GM12878 (cell line): ENCODE measurements around the gene TRIM4. TPM values are rescaled to one million over a fixed set of nuclear protein-coding genes. Genes with fewer than 3 reads are reported as not detected.

ENCODE experiments used
- ATAC-seq: fragments of 200-7000 bp; cut with Tn5 transposase; 3 replicates; pipeline ENCODE4 v1.9.1; 2020; ENCODE audit warnings: mild to moderate bottlenecking, moderate library complexity
- Bru-seq: library from RNA; stranded (reverse); fragments of 400-500 nt; gene quantifications from one replicate; lab custom pipeline; 2021; lab: Mats Ljungman, UMichigan
- BruChase-seq, 2 experiments: library from RNA; stranded (reverse); fragments of 400-500 nt; gene quantifications; one replicate each; lab custom pipeline; 2021; lab: Mats Ljungman, UMichigan
- BruUV-seq: library from RNA; stranded (reverse); fragments of 400-500 nt; replicated peaks from 2 replicates; lab custom pipeline; 2021; lab: Mats Ljungman, UMichigan
- CTCF ChIA-PET: fragments of 300-600 bp; sonication (Branson Sonifier 250); formaldehyde crosslinking; extraction: SDS; loops from one replicate; lab custom pipeline; 2021; ENCODE audit warnings: inconsistent platforms; lab: Yijun Ruan, JAX
- POLR2A ChIA-PET: fragments of 350-600 bp; formaldehyde crosslinking; extraction: SDS; loops from one replicate; lab custom pipeline; 2021; ENCODE audit warnings: inconsistent platforms; lab: Charles Lee
- RAD21 ChIA-PET: fragments of 300-600 bp; sonication (Branson Sonifier 250); formaldehyde crosslinking; loops from one replicate; lab custom pipeline; 2023; ENCODE audit warnings: antibody characterized with exemption; ENCODE audit not compliant: unreplicated experiment; lab: Charles Lee
- SMC1A ChIA-PET: fragments of 300-600 bp; sonication (Branson Sonifier 250); formaldehyde crosslinking; loops from one replicate; lab custom pipeline; 2023; ENCODE audit not compliant: unreplicated experiment, uncharacterized antibody; lab: Charles Lee
- DNase-seq: peaks from one replicate; pipeline ENCODE4 v3.0.0-alpha.2; 2011; ENCODE audit warnings: low read depth, low spot score
- FAIRE-seq: peaks from 3 replicates; lab custom pipeline; 2011; peaks lifted over from hg19 to GRCh38; lab: Jason Lieb, UNC
- H2AFZ ChIP-seq: 2 replicates; pipeline ENCODE4 v1.6.0; 2011; ENCODE audit warnings: low read depth, low read length, control low read depth; ENCODE audit not compliant: control insufficient read depth
- H3K27ac ChIP-seq: 2 replicates; pipeline ENCODE4 v1.5.1; 2011; ENCODE audit warnings: control low read depth; ENCODE audit not compliant: control insufficient read depth, insufficient read depth
- H3K27me3 ChIP-seq, 2 experiments: replicated peaks in 1 of 2; 2 replicates each; pipeline versions ENCODE4 v1.6.0 to v1.6.1; 2011; ENCODE audit warnings: low read length in 1 of 2; ENCODE audit not compliant: control insufficient read depth in 2 of 2, insufficient read depth in 2 of 2
- H3K36me3 ChIP-seq, 2 experiments: 2 replicates each; pipeline ENCODE4 v1.5.1; 2011; ENCODE audit warnings: low read length in 1 of 2; ENCODE audit not compliant: control insufficient read depth in 2 of 2, insufficient read depth in 2 of 2
- H3K4me1 ChIP-seq: 2 replicates; pipeline ENCODE4 v1.6.1; 2011; ENCODE audit warnings: mild to moderate bottlenecking, low read length, moderate library complexity, mixed read lengths; ENCODE audit not compliant: control insufficient read depth, insufficient read depth
- H3K4me2 ChIP-seq: 2 replicates; pipeline ENCODE4 v1.6.0; 2011; ENCODE audit warnings: control low read depth; ENCODE audit not compliant: control insufficient read depth, insufficient read depth
- H3K4me3 ChIP-seq: fragments of 200-600 bp; sonication (generic); 2 replicates; pipeline ENCODE4 v1.5.1; 2016
- H3K79me2 ChIP-seq: 2 replicates; pipeline ENCODE4 v1.6.0; 2011; ENCODE audit warnings: low read length; ENCODE audit not compliant: control insufficient read depth, insufficient read depth
- H3K9ac ChIP-seq: 2 replicates; pipeline ENCODE4 v1.8.0; 2011; ENCODE audit warnings: low read length, control low read depth, mixed read lengths; ENCODE audit not compliant: control insufficient read depth, insufficient read depth
- H3K9me3 ChIP-seq: replicated peaks from 3 replicates; pipeline ENCODE4 v1.5.1; 2011; ENCODE audit warnings: mild to moderate bottlenecking, low read length; ENCODE audit not compliant: control insufficient read depth, insufficient read depth
- H4K20me1 ChIP-seq: 2 replicates; pipeline ENCODE4 v1.6.0; 2011; ENCODE audit not compliant: control insufficient read depth, insufficient read depth
- BCLAF1 ChIP-seq: fragments of 450-650 bp; IDR thresholded peaks from 2 replicates; pipeline ENCODE4 v1.6.1; 2017; ENCODE audit warnings: antibody characterized with exemption, mild to moderate bottlenecking, moderate library complexity
- BRCA1 ChIP-seq: IDR thresholded peaks from 2 replicates; pipeline ENCODE4 v1.6.1; 2011; ENCODE audit warnings: low read depth, low read length, improper control_type of control experiment
- KLF5 ChIP-seq: fragments of 450-650 bp; IDR thresholded peaks from 2 replicates; pipeline ENCODE4 v1.6.1; 2014; ENCODE audit warnings: mild to moderate bottlenecking; ENCODE audit not compliant: partially characterized antibody
- MEF2A ChIP-seq: IDR thresholded peaks from 2 replicates; pipeline ENCODE4 v1.6.1; 2011; ENCODE audit warnings: low read depth, mild to moderate bottlenecking, low read length, moderate library complexity; ENCODE audit not compliant: insufficient read depth
- NFYB ChIP-seq: IDR thresholded peaks from 2 replicates; pipeline ENCODE4 v1.6.1; 2011; ENCODE audit warnings: low read depth, mild to moderate bottlenecking, low read length, improper control_type of control experiment, moderate library complexity; ENCODE audit not compliant: insufficient read depth
- PAX5 ChIP-seq: IDR thresholded peaks from 2 replicates; pipeline ENCODE4 v1.6.1; 2011; ENCODE audit warnings: low read depth, low read length, borderline replicate concordance
- RB1 ChIP-seq: fragments of 450-650 bp; formaldehyde crosslinking; IDR thresholded peaks from 2 replicates; pipeline ENCODE4 v1.6.1; 2017; ENCODE audit warnings: mild to moderate bottlenecking, borderline replicate concordance
- SMAD1 ChIP-seq: fragments of 450-650 bp; IDR thresholded peaks from 2 replicates; pipeline ENCODE4 v1.6.1; 2018; ENCODE audit warnings: mild to moderate bottlenecking, low read depth; ENCODE audit not compliant: partially characterized antibody
- YBX1 ChIP-seq: fragments of 450-650 bp; IDR thresholded peaks from 2 replicates; pipeline ENCODE4 v1.6.1; 2016; ENCODE audit warnings: antibody characterized with exemption
- YY1 ChIP-seq: IDR thresholded peaks from 2 replicates; pipeline ENCODE4 v1.6.1; 2011; ENCODE audit warnings: low read depth, mild to moderate bottlenecking, low read length
- ZBTB33 ChIP-seq: fragments of 450-650 bp; IDR thresholded peaks from 2 replicates; pipeline ENCODE4 v1.6.1; 2017; ENCODE audit warnings: mild to moderate bottlenecking
- ZNF622 ChIP-seq: fragments of 450-650 bp; IDR thresholded peaks from 2 replicates; pipeline ENCODE4 v1.6.1; 2017; ENCODE audit warnings: mild to moderate bottlenecking, inconsistent platforms
- WGBS: methylation state at CpG from one replicate; pipeline ENCODE4 v1.1.6; 2016; ENCODE audit warnings: low lambda C conversion rate; ENCODE audit not compliant: insufficient replicate concordance, insufficient coverage; ENCODE audit errors: missing lambda C conversion rate; 5-methylcytosine and 5-hydroxymethylcytosine counted together
- in situ Hi-C: fragments of 300-500 bp; cut with MboI; formaldehyde crosslinking; loops from 9 replicates; pipeline ENCODE4 v1.14.3; 2018; ENCODE audit warnings: mixed read lengths
- intact Hi-C: fragments of 100-400 bp; cut with micrococcal nuclease; formaldehyde crosslinking; loops from one replicate; pipeline ENCODE4 v1.14.2; 2022; ENCODE audit not compliant: unreplicated experiment
- long read RNA-seq, 2 experiments: library from polyadenylated mRNA; unstranded; transcript quantifications; one replicate each; pipeline ENCODE4 v2.0.0, GENCODE V29; 2019 to 2020
- polyA minus RNA-seq, 3 experiments: library from RNA; depleted of rRNA, polyadenylated mRNA; stranded (reverse); fragments of >200 nt; gene quantifications; 2 replicates each; pipeline ENCODE4 v1.2.3, GENCODE V29; 2011
- polyA plus RNA-seq, 11 experiments: library from polyadenylated mRNA; depleted of rRNA in 4 of 11; unstranded in 6 of 11; stranded (reverse) in 5 of 11; fragments of >200 nt; fragmentation: Nextera tagmentation in 4 of 11; fragmentation: Illumina TruSeq in 1 of 11; extraction: Ambion mirVana in 4 of 11; extraction: Trizol in 1 of 11; gene quantifications; 1 replicate in 1 of 11; 2 replicates in 10 of 11; pipeline versions ENCODE4 v1.2.1 to v1.2.3, GENCODE V29; 2011 to 2016; ENCODE audit warnings: inconsistent platforms in 2 of 11, missing spikeins in 2 of 11, low read depth in 1 of 11
- total RNA-seq, 4 experiments: library from RNA; depleted of rRNA in 3 of 4; stranded (reverse); fragments of >200 nt in 3 of 4; fragmentation: Illumina TruSeq in 1 of 4; extraction: Trizol in 1 of 4; gene quantifications; 2 replicates each; pipeline versions ENCODE4 v1.2.1 to v1.2.3, GENCODE V29; 2013 to 2021

Gene TRIM4
- 50.0 and 52.4 TPM in 2 replicates for total RNA-seq (2013; cell fraction: nucleolus; rRNA removed)
- total RNA-seq (2014; rRNA removed) (18.0 and 18.4 TPM in 2 replicates), total RNA-seq (2014; rRNA removed; fragmentation: Illumina TruSeq; extraction: Trizol) (17.5 and 18.5 TPM in 2 replicates), total RNA-seq (2021) (19.5 and 19.8 TPM in 2 replicates), polyA plus RNA-seq (2011; rRNA removed) (21.8 and 25.0 TPM in 2 replicates), polyA plus RNA-seq (2014; fragmentation: Illumina TruSeq; extraction: Trizol) (20.4 and 20.8 TPM in 2 replicates), polyA plus RNA-seq (2014; fragmentation: Nextera tagmentation; extraction: Ambion mirVana) (1 to 10 TPM; 4.8 to 6.0 TPM), polyA plus RNA-seq (2014; rRNA removed) (14.2 and 15.5 TPM in 2 replicates), polyA plus RNA-seq (2016; fragmentation: Nextera tagmentation; extraction: Ambion mirVana) (10 to 100 TPM; 16.5 to 19.4 TPM), polyA minus RNA-seq (2011; rRNA and poly(A)+ RNA removed) (17.6 and 21.9 TPM in 2 replicates), Bru-seq, nascent RNA (percentile 87 among the genes with signal in this experiment), BruChase-seq, experiment 1, labeled RNA remaining after a 6-hour chase (percentile 82 among the genes with signal in this experiment), BruChase-seq, experiment 2, labeled RNA remaining after a 2-hour chase (percentile 85 among the genes with signal in this experiment)
- 9.8 TPM for polyA plus RNA-seq (2011; ENCODE audit: low read depth)
- polyA plus RNA-seq (2011; cell fraction: cytosol; rRNA removed): 11.8 and 15.8 TPM in 2 replicates
- 18.2 and 22.9 TPM in 2 replicates for polyA plus RNA-seq (2011; cell fraction: nucleus; rRNA removed)
- polyA plus RNA-seq (2012): 14.6 and 21.3 TPM in 2 replicates
- 8.0 and 8.2 TPM in 2 replicates for polyA minus RNA-seq (2011; cell fraction: cytosol; rRNA and poly(A)+ RNA removed)
- polyA minus RNA-seq (2011; cell fraction: nucleus; rRNA and poly(A)+ RNA removed): 13.1 and 23.3 TPM in 2 replicates
- long read RNA-seq, experiment 1, transcript TRIM4-202 (6 exons, 1,942 nt): minor isoform, 5 of 21 reads
- long read RNA-seq, experiment 1, transcript TRIM4-201 (6 exons, 3,374 nt): major isoform, 11 of 21 reads
- long read RNA-seq, experiment 1, partial matches to known transcripts: 4 of 21 reads
- long read RNA-seq, experiment 1, other reads (novel, unspliced or antisense): 1 of 21 reads
- long read RNA-seq, experiment 2, transcript TRIM4-201 (6 exons, 3,374 nt): major isoform, 11 of 21 reads
- long read RNA-seq, experiment 2, partial matches to known transcripts: 2 of 21 reads
- long read RNA-seq, experiment 2, other reads (novel, unspliced or antisense): 8 of 21 reads

- peak; percentile 99 for ATAC-seq
- peak; percentile 77 for DNase-seq
- in situ Hi-C loops (loop anchor here (5.0 kb wide), 1 partner anchor 73 kb away; no protein-coding TSS in a partner anchor), intact Hi-C loops (loop anchor here (5.0 to 10.0 kb wide), 2 partner anchors 128 to 166 kb away; partner anchors contain the start of genes COPS6, ZNF3 and ZSCAN21)
- Histone ChIP-seq H4K20me1 (no peaks in the 10 kb centered on the region), H3K4me1 (no peaks in the 10 kb centered on the region), H3K9ac (peak within 1 kb of the TSS; percentile 88), H2AFZ (peak within 1 kb of the TSS; percentile 89), H3K27me3 (no peaks in the 10 kb centered on the region), H3K9me3 (no peaks in the 10 kb centered on the region; the same call in 2 of the 3 replicates), H3K4me2 (peak within 1 kb of the TSS; percentile 90), H3K27ac (peak within 1 kb of the TSS; percentile 79), H3K4me3 (peak within 1 kb of the TSS; percentile 81), H3K36me3 (no peaks in the 10 kb centered on the region; a peak in 2 of 4 replicates), H3K79me2 (peaks cover 44% of the 10 kb centered on the region)
- FAIRE-seq: peak; percentile 71
- CTCF ChIA-PET: interaction anchor here (0.6 to 9.7 kb wide), 17 partner anchors 10 to 552 kb away, joined by 3 to 178 read pairs (median 3); partner anchors contain the start of genes ZKSCAN1 and ZSCAN21
- RAD21 ChIA-PET: interaction anchor here (0.9 to 2.8 kb wide), 8 partner anchors 71 to 362 kb away, joined by 3 to 11 read pairs (median 4); partner anchors contain the start of genes AP4M1 and ZKSCAN1
- BruUV-seq: TSS peak; percentile 68
- POLR2A ChIA-PET: interaction anchor here (0.7 to 3.0 kb wide), 14 partner anchors 10 to 510 kb away, joined by 3 to 14 read pairs (median 4); partner anchors contain the start of genes BUD31, FAM200A, MCM7 and PDAP1
- SMC1A ChIA-PET: interaction anchor here (0.6 to 8.7 kb wide), 9 partner anchors 9 to 211 kb away, joined by 3 to 86 read pairs (median 4); partner anchors contain the start of gene MBLAC1
- WGBS: under 1% methylated on average over 81 of the region's 81 CpGs
- TF ChIP-seq ZBTB33 (no peak), MEF2A (no peak), SMAD1 (no peak), KLF5 (no peak), BRCA1 (0 out of 2 replicates have a peak, but pooled peaks have one; percentile 20), YBX1 (no peak), PAX5 (no peak), NFYB (peak; percentile 67; the same call in 1 of the 2 replicates), BCLAF1 (no peak), YY1 (peak; percentile 23; the same call in 1 of the 2 replicates), RB1 (peak; percentile 22; the same call in 1 of the 2 replicates), ZNF622 (no peak)
These were observed at the start of gene TRIM4 for GRCh38 chr7:99918959-99919813. Gene TRIM4 (minus strand): TSS chr7:99919530. CDS start chr7:99919401, 129 bp downstream.
